Measurements from ENCODE around the gene TCP11.

TCP11 gene

GRCh38 chr6:35173044-35173426 lies 31.9 kb upstream of the TCP11 start:
- peak; percentile 68 for DNase-seq (ENCODE audit: low read depth)
- no peak overlapping the region for H3K4me3 ChIP-seq (ENCODE audit: low read length)
- no peak for TF ChIP-seq CTCF (conservative IDR thresholded peaks at IDR 0.05; ENCODE audit: low read length)

- no peak for TF ChIP-seq CTCF (conservative IDR thresholded peaks at IDR 0.05; ENCODE audit: low read length)
- no peak overlapping the region for H3K4me3 ChIP-seq (ENCODE audit: low read length)
- DNase-seq (ENCODE audit: low read depth) = no peak
These were observed 29.8 kb upstream of the TCP11 start for GRCh38 chr6:35170891-35171290.

- peak; percentile 63 for DNase-seq (ENCODE audit: low read depth)
- no peak overlapping the region for H3K4me3 ChIP-seq (ENCODE audit: low read length)
- TF ChIP-seq CTCF (conservative IDR thresholded peaks at IDR 0.05; ENCODE audit: low read length) = no peak
These were observed 29.0 kb upstream of the TCP11 start for GRCh38 chr6:35170166-35170565.

GRCh38 chr6:35168461-35168861 lies 27.3 kb upstream of the TCP11 start:
- no peak for DNase-seq (ENCODE audit: low read depth)

GRCh38 chr6:35167505-35167904 lies 26.4 kb upstream of the TCP11 start:
- H3K4me3 ChIP-seq (ENCODE audit: low read length) = no peak overlapping the region
- no peak for DNase-seq (ENCODE audit: low read depth)
- no peak for TF ChIP-seq CTCF (conservative IDR thresholded peaks at IDR 0.05; ENCODE audit: low read length)

More at GRCh38 chr6:35168461-35168861, 27.3 kb upstream of the TCP11 start:
- TF ChIP-seq CTCF (conservative IDR thresholded peaks at IDR 0.05; ENCODE audit: low read length) = no peak
- no peak overlapping the region for H3K4me3 ChIP-seq (ENCODE audit: low read length)

- no peak overlapping the region for H3K4me3 ChIP-seq (ENCODE audit: low read length)
- TF ChIP-seq CTCF (conservative IDR thresholded peaks at IDR 0.05; ENCODE audit: low read length) = no peak
- DNase-seq (ENCODE audit: low read depth) = no peak
These were observed 25.4 kb upstream of the TCP11 start for GRCh38 chr6:35166520-35166919.

GRCh38 chr6:35166116-35166515 lies 25.0 kb upstream of the TCP11 start:
- no peak for TF ChIP-seq CTCF (conservative IDR thresholded peaks at IDR 0.05; ENCODE audit: low read length)
- no peak overlapping the region for H3K4me3 ChIP-seq (ENCODE audit: low read length)
- no peak for DNase-seq (ENCODE audit: low read depth)

All from AG10803 (cell line).